ENCODE data around the gene CLECL1.
A peak's percentile ranks its signal among the peaks of the same experiment; 100 is the strongest.
"Not testable (repeated sequence)": the region's sequence is repeated elsewhere in the genome, so short reads cannot be mapped to it uniquely, and the experiment has no call there.

The CLECL1 gene

GRCh38 chr12:9751204-9752144, 18.6 kb upstream of the CLECL1 start:
- DNase-seq: no peak

- peak; percentile 55 for DNase-seq
These were observed 17.6 kb upstream of the CLECL1 start for GRCh38 chr12:9750276-9751203.

DNA sequence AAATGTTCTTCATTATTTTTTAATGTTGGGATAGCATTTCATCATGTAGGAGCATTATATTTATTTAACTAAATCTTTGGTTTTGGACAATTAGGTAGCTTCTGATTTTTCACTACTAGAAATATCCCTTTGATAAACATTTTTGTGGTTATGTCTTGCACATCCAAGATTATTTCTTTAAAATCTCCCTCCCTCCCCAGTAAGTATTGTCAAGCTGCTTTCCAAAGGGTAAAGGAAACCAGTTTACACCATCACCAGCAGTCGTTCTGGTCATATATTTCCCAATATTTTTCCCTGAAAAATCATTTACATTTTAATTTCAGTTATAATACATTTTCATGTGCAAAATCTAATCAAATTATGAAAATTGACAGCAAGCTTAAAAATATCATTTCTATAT, 16.7 kb upstream of the CLECL1 start:
- DNase-seq: no peak

- DNase-seq: peak; percentile 67
These were observed 12.3 kb upstream of the CLECL1 start for GRCh38 chr12:9745199-9745598.

GRCh38 chr12:9742661-9743060, 9.8 kb upstream of the CLECL1 start:
- no peak for DNase-seq

DNA sequence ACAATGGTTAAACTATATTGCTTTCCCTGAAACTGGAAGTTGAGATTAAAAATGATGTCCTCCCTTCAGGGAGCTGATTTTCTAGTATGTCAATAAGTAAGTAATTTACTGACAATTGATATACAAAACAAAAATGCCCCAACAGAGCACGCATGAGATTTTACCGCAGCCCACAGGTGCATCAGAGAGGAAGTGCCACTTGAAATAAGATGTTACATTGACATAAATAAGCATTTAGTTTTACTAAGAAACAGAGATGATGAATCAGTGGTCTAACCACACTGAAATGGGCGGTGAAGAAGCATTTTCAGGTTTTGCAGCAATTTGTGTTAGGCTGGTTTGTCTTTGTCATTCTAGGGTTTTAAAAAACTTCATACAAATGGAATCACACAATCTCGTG, 8.8 kb upstream of the CLECL1 start:
- no peak for DNase-seq

GRCh38 chr12:9740106-9740750, 7.3 kb upstream of the CLECL1 start:
- DNase-seq: no peak

DNA sequence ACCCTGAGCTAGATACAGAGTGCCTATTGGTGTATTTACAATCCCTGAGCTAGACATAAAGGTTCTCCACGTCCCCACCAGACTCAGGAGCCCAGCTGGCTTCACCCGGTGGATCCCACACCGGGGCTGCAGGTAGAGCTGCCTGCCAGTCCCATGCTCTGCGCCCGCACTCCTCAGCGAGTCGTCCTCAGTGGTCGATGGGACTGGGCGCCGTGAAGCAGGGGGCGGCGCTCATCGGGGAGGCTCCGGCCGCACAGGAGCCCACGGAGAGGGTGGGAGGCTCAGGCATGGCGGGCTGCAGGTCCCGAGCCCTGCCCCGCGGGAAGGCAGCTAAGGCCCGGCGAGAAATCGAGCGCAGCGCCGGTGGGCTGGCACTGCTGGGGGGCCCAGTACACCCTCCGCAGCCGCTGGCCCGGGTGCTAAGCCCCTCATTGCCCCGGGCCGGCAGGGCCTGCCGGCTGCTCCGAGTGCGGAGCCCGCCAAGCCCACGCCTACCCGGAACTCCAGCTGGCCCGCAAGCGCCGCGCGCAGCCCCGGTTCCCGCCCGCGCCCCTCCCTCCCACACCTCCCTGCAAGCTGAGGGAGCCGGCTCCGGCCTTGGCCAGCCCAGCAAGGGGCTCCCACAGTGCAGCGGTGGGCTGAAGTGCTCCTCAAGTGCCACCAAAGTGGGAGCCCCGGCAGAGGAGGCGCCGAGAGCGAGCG, 6.7 kb upstream of the CLECL1 start:
- not testable (repeated sequence) for DNase-seq

DNA sequence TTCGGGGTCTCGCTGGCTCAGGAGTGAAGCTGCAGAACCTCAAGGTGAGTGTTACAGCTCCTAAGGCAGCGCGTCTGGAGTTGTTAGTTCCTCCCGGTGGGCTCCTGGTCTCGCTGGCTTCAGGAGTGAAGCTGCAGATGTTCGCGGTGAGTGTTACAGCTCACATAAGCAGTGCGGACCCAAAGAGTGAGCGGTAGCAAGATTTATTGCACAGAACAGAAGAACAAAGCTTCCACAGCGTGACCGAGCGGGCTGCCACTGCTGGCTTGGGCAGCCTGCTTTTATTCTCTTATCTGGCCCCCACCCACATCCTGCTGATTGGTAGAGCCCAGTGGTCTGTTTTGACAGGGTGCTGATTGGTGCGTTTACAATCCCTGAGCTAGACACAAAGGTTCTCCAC, 6.0 kb upstream of the CLECL1 start:
- DNase-seq: not testable (repeated sequence)

GRCh38 chr12:9736936-9737705, 4.2 kb upstream of the CLECL1 start:
- DNase-seq: no peak

DNA sequence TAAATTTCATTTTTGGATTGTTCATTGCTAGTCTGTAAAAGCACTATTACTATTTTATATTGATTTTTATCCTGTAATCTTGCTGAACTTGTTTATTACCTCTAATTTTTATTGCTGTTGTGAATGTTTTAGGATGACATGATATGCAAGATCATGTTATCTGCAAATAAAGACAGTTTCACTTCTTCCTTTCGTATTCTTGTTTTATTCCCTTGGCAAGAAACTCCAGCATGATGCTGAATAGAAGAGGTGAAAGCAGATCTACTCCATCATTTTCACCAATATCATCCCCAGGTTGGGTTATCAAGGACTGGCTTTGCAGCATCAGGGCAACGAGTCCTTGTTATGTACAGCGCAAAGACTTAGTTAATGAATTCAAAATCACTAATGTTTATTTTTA, 2.7 kb upstream of the CLECL1 start:
- DNase-seq: no peak

GRCh38 chr12:9731797-9732196, 1.1 kb downstream of the CLECL1 start:
- DNase-seq: no peak

- no peak for DNase-seq
These were observed 1.5 kb downstream of the CLECL1 start for GRCh38 chr12:9731393-9731792.

- no peak for DNase-seq
These were observed 2.3 kb downstream of the CLECL1 start for GRCh38 chr12:9730591-9730990.

- DNase-seq: no peak
These were observed 2.9 kb downstream of the CLECL1 start for GRCh38 chr12:9730011-9730410.

- DNase-seq: no peak
These were observed 3.8 kb downstream of the CLECL1 start for GRCh38 chr12:9729082-9729481.

DNA sequence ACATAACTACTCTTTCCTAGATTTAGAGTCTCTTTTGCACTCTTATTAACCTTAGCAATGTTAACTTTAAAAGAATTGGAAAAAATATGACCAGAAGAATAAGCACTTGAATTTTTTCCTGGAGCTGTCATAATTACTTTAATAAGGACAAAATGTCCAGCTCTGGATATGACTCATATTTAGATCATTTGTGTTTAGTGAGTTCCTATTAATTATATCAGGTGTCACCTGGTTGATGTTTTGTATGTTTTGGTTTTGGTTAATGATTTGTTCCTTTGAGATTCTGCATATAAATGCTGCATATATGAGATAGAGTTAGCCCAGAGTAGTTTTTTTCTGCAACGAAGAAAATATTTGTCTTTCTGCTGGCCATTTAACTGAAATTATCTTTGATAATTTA, 5.1 kb downstream of the CLECL1 start:
- no peak for DNase-seq

DNA sequence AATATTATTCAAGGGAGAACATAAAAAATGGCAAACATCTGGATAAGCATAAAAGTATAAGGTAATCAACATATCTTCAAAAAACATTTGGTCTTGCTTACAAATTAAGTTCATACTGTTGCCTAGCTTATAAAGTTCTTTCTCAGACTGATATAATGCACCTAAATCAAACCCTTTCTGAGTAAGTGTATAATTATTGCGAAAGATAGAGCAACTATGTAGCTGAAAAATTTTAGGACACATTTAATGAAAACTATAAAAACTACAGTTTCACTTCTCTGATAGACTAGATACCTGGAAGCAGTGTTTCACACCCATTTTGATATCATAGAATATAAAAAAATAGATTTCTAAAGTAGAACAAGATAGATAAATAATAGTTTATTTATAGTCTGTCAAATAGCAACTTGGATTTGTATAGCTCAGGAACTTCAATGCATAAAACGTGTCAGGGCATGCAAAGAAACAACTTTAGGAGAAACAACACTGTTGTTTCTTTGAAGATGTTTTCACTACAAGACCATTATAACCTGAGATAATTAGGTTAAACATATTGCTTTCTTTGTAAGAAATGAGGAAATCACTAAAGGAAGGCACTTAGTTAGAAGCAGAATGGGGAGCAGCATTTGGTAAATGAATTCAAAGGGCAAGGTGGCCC, 7.6 kb downstream of the CLECL1 start:
- no peak for DNase-seq

DNA sequence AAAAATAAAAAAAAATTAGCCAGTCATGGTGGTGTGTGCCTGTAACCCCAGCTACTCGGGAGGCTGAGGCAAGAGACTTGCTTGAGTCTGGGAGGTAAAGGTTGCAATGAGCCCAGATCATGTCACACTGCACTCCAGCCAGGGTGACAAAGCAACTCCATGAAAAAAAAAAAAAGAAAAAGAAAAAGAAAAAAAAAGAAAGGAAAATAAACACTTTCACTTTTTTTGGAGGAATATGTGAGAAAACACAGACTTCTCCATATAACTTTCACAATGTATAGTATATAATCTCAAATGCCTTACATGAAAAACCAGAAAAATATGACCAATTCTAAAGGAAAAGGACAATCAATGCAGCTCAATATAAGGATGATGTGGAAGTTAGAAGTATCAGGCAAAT, 8.9 kb downstream of the CLECL1 start:
- no peak for DNase-seq

- DNase-seq: no peak
These were observed 11.4 kb downstream of the CLECL1 start for GRCh38 chr12:9721394-9722092.

GRCh38 chr12:9719790-9720189, 13.1 kb downstream of the CLECL1 start:
- no peak for DNase-seq

Measured in kidney glomerular epithelial cell (primary cell).